GM21447 (cell line): ENCODE results near the gene HNRNPA1L2.
"Not testable (repeated sequence)": the region's sequence is repeated elsewhere in the genome, so short reads cannot be mapped to it uniquely, and the experiment has no call there.

Experiments used
- ATAC-seq: cut with Tn5 transposase; IDR thresholded peaks from one replicate; pipeline ENCODE4 v1.9.1; 2021; ENCODE audit not compliant: unreplicated experiment

Gene HNRNPA1L2

GRCh38 chr13:52644108-52644507 is 1.9 kb downstream of the HNRNPA1L2 start:
- no peak for ATAC-seq

- no peak for ATAC-seq
These were observed 4.7 kb downstream of the HNRNPA1L2 start for GRCh38 chr13:52646967-52647366.

GRCh38 chr13:52650731-52651130 is 8.5 kb downstream of the HNRNPA1L2 start:
- no peak for ATAC-seq

GRCh38 chr13:52651897-52652195 is 9.6 kb downstream of the HNRNPA1L2 start:
- peak; percentile 11 for ATAC-seq

GRCh38 chr13:52652196-52652979 is 10.2 kb downstream of the HNRNPA1L2 start, which contains the start of gene SUGT1:
TSS of gene SUGT1 (plus strand) at chr13:52652836. CDS start at chr13:52652921, 85 bp downstream.
- peak; percentile 90 for ATAC-seq

- ATAC-seq, result peak; percentile 38
These were observed 10.7 kb downstream of the HNRNPA1L2 start for GRCh38 chr13:52652980-52653303.

- ATAC-seq, result no peak
These were observed 17.1 kb downstream of the HNRNPA1L2 start for GRCh38 chr13:52659340-52659739.

- no peak for ATAC-seq
These were observed 22.0 kb downstream of the HNRNPA1L2 start for GRCh38 chr13:52664272-52664671.

GRCh38 chr13:52665325-52665724 is 23.1 kb downstream of the HNRNPA1L2 start:
- ATAC-seq, result no peak

GRCh38 chr13:52669677-52670076 is 27.4 kb downstream of the HNRNPA1L2 start:
- no peak for ATAC-seq

GRCh38 chr13:52670726-52671125 is 28.5 kb downstream of the HNRNPA1L2 start:
- no peak for ATAC-seq

GRCh38 chr13:52673465-52673864 is 31.2 kb downstream of the HNRNPA1L2 start:
- no peak for ATAC-seq

- no peak for ATAC-seq
These were observed 35.6 kb downstream of the HNRNPA1L2 start for GRCh38 chr13:52677823-52678222.

GRCh38 chr13:52685806-52686205 is 43.6 kb downstream of the HNRNPA1L2 start:
- not testable (repeated sequence) for ATAC-seq

GRCh38 chr13:52686376-52686775 is 44.1 kb downstream of the HNRNPA1L2 start:
- ATAC-seq, result no peak
